Hepatocyte (in vitro differentiated cells): Measurements from ENCODE around the gene GRM4. TPM values are rescaled to one million over a fixed set of nuclear protein-coding genes. Genes with fewer than 3 reads are reported as not detected.

Experiments used
- DNase-seq: peaks from one replicate; pipeline ENCODE4 v3.0.0-alpha.2; 2016; ENCODE audit warnings: low spot score
- H2AFZ ChIP-seq: fragments of 200-600 bp; sonication (generic); 2 replicates; pipeline ENCODE4 v1.6.0; 2016; ENCODE audit warnings: antibody characterized with exemption, mild to moderate bottlenecking
- H3K27ac ChIP-seq: fragments of 200-600 bp; sonication (generic); 2 replicates; pipeline ENCODE4 v1.5.1; 2016; ENCODE audit warnings: mild to moderate bottlenecking
- H3K27me3 ChIP-seq: fragments of 200-600 bp; sonication (generic); 2 replicates; pipeline ENCODE4 v1.6.1; 2016
- H3K36me3 ChIP-seq: fragments of 200-600 bp; sonication (generic); replicated peaks from 2 replicates; pipeline ENCODE4 v1.5.1; 2016; ENCODE audit warnings: low read depth; ENCODE audit not compliant: insufficient read depth
- H3K4me1 ChIP-seq: fragments of 200-600 bp; sonication (generic); 2 replicates; pipeline ENCODE4 v1.5.1; 2016; ENCODE audit warnings: mild to moderate bottlenecking, moderate library complexity; ENCODE audit not compliant: insufficient read depth
- H3K4me2 ChIP-seq: fragments of 200-600 bp; sonication (generic); 2 replicates; pipeline ENCODE4 v1.6.0; 2016
- H3K4me3 ChIP-seq: fragments of 200-600 bp; sonication (generic); 2 replicates; pipeline ENCODE4 v1.5.1; 2016; ENCODE audit warnings: mild to moderate bottlenecking
- H3K79me2 ChIP-seq: fragments of 200-600 bp; sonication (generic); 2 replicates; pipeline ENCODE4 v1.6.0; 2017; ENCODE audit warnings: mild to moderate bottlenecking
- H3K9me2 ChIP-seq: fragments of 200-600 bp; sonication (generic); replicated peaks from 2 replicates; pipeline ENCODE4 v1.6.0; 2017; ENCODE audit warnings: mild to moderate bottlenecking; ENCODE audit not compliant: insufficient read depth
- H3K9me3 ChIP-seq: fragments of 200-600 bp; sonication (generic); 2 replicates; pipeline ENCODE4 v1.5.1; 2016; ENCODE audit warnings: low read depth, mild to moderate bottlenecking
- H4K20me1 ChIP-seq: fragments of 200-600 bp; sonication (generic); 2 replicates; pipeline ENCODE4 v1.6.0; 2016; ENCODE audit warnings: mild to moderate bottlenecking; ENCODE audit not compliant: insufficient read depth, poor library complexity, severe bottlenecking
- EZH2 ChIP-seq: fragments of 200-600 bp; sonication (generic); IDR thresholded peaks from 2 replicates; pipeline ENCODE4 v1.6.1; 2016; ENCODE audit warnings: antibody characterized with exemption, mild to moderate bottlenecking, borderline replicate concordance
- EZH2phosphoT487 ChIP-seq: fragments of 200-600 bp; sonication (generic); IDR thresholded peaks from one replicate; pipeline ENCODE4 v1.6.1; 2018; ENCODE audit warnings: antibody characterized with exemption, mild to moderate bottlenecking, low read depth, moderate library complexity; ENCODE audit not compliant: unreplicated experiment, severe bottlenecking
- WGBS: methylation state at CpG from one replicate; pipeline ENCODE4 v1.1.6; 2016; ENCODE audit warnings: low lambda C conversion rate; ENCODE audit errors: missing lambda C conversion rate; 5-methylcytosine and 5-hydroxymethylcytosine counted together
- polyA plus RNA-seq: library from polyadenylated mRNA; unstranded; fragments of >200 nt; fragmentation: Nextera tagmentation; extraction: Ambion mirVana; gene quantifications from 2 replicates; pipeline ENCODE4 v1.2.1, GENCODE V29; 2016
- total RNA-seq: library from RNA; depleted of rRNA; stranded (reverse); fragments of >200 nt; gene quantifications from 2 replicates; pipeline ENCODE4 v1.2.3, GENCODE V29; 2014
- TF ChIP-seq, protein P1 (sequence below): fragments of 200-600 bp; sonication (generic); IDR thresholded peaks from 2 replicates; pipeline ENCODE4 v1.5.1; 2016; ENCODE audit warnings: antibody characterized with exemption, mild to moderate bottlenecking; ENCODE audit not compliant: poor library complexity

GRM4 gene
- total and polyA plus RNA-seq, 2 experiments from 2014 or later, result 0.03 TPM; not detected in 1

DNA sequence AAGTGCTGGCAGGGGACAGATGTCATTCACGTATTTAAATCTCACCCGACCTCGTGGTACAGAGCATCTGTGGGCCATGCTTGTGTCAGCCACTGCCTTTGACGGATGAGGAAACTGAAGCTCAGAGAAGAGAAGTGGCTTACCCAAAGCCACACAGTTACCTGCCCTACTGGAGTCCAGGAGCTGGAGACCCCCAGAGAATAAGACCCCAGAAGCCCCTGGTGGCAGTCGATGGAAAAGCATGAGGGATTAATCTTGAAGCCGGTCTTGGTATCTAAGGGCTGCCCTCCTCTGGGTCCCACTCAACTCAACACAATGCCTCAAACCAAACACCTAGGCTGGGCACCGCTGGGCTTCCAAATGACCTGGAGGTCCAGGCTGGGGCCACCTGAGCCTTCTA is 83.1 kb downstream of the GRM4 start:
- TF ChIP-seq EZH2, result no peak
- TF ChIP-seq, protein P1, sequence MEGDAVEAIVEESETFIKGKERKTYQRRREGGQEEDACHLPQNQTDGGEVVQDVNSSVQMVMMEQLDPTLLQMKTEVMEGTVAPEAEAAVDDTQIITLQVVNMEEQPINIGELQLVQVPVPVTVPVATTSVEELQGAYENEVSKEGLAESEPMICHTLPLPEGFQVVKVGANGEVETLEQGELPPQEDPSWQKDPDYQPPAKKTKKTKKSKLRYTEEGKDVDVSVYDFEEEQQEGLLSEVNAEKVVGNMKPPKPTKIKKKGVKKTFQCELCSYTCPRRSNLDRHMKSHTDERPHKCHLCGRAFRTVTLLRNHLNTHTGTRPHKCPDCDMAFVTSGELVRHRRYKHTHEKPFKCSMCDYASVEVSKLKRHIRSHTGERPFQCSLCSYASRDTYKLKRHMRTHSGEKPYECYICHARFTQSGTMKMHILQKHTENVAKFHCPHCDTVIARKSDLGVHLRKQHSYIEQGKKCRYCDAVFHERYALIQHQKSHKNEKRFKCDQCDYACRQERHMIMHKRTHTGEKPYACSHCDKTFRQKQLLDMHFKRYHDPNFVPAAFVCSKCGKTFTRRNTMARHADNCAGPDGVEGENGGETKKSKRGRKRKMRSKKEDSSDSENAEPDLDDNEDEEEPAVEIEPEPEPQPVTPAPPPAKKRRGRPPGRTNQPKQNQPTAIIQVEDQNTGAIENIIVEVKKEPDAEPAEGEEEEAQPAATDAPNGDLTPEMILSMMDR, result no peak
- TF ChIP-seq EZH2phosphoT487, result no peak
- no peak overlapping the region for H2AFZ ChIP-seq
- H3K9me2 ChIP-seq, result no peaks in the 10 kb centered on the region
- H3K4me3 ChIP-seq, result no peak overlapping the region
- WGBS, result 80% methylated on average over 7 of the region's 7 CpGs
- no peak overlapping the region for H3K4me2 ChIP-seq
- H3K36me3 ChIP-seq, result no peaks in the 10 kb centered on the region
- H3K27ac ChIP-seq, result no peak overlapping the region
- no peaks in the 10 kb centered on the region for H4K20me1 ChIP-seq
- H3K9me3 ChIP-seq, result no peaks in the 10 kb centered on the region
- no peaks in the 10 kb centered on the region for H3K4me1 ChIP-seq
- DNase-seq, result no peak
- H3K79me2 ChIP-seq, result no peaks in the 10 kb centered on the region
- peaks cover 8% of the 10 kb centered on the region for H3K27me3 ChIP-seq

DNA sequence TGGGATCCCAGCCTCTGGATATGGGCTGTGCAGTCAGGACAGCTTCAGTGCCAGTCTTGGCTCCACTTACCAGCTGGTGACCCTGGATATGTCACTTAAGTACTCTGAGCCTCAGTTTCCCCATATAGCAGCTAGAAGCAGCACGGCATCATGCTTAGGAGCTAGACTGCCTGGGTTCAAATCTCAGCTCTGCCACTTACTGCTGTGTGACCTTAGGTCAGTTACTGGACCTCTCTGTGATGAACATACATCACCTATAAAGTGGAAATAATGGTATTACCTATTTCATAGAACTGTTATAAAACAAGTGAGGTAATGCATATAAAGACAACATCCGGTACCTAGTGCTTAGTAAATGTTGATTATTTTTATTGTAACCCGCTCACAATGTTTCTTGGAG is 83.7 kb downstream of the GRM4 start:
- WGBS, result 93% methylated on average over 3 of the region's 3 CpGs
- Histone ChIP-seq H3K79me2 (no peaks in the 10 kb centered on the region), H4K20me1 (no peaks in the 10 kb centered on the region), H3K4me1 (no peaks in the 10 kb centered on the region), H3K4me2 (no peak overlapping the region), H3K9me2 (no peaks in the 10 kb centered on the region), H2AFZ (no peak overlapping the region), H3K4me3 (no peak overlapping the region), H3K9me3 (no peaks in the 10 kb centered on the region), H3K27ac (no peak overlapping the region), H3K27me3 (peaks cover 8% of the 10 kb centered on the region), H3K36me3 (no peaks in the 10 kb centered on the region)
- DNase-seq, result no peak
- TF ChIP-seq EZH2 (no peak), EZH2phosphoT487 (no peak)
- TF ChIP-seq, protein P1, result no peak

DNA sequence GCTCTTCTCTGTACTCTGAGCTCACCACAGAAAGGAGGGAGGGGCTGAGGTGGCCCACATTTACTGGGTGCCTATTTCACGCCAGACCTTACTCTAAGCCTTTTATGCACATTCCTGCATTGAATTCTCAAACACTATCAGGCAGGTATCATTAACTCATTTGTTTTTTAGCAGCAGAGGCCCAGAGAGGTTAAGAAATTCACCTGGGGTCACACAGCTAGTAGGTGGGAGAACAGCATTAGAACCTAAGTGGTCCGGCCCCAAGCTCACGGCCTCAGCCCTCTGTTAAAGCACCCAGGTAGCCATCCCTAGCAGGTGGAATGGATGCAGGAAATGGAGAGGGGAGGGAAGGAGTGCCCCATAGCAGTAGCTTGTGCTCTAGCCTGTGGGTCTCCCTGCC is 84.5 kb downstream of the GRM4 start:
- peaks cover under 1% of the 10 kb centered on the region for H3K27me3 ChIP-seq

More for the DNA sequence above, 84.5 kb downstream of the GRM4 start:
- DNase-seq, result no peak
- 65% methylated on average over 3 of the region's 3 CpGs for WGBS
- Histone ChIP-seq H3K9me2 (no peaks in the 10 kb centered on the region), H4K20me1 (no peaks in the 10 kb centered on the region), H3K9me3 (no peaks in the 10 kb centered on the region), H3K27ac (no peak overlapping the region), H3K4me2 (no peak overlapping the region), H3K4me3 (no peak overlapping the region), H3K4me1 (no peaks in the 10 kb centered on the region), H2AFZ (no peak overlapping the region), H3K36me3 (no peaks in the 10 kb centered on the region), H3K79me2 (no peaks in the 10 kb centered on the region)
- TF ChIP-seq EZH2 (no peak), EZH2phosphoT487 (no peak)
- TF ChIP-seq, protein P1, result no peak
